ENCODE results near the gene KIAA1210. TPM values are rescaled to one million over a fixed set of nuclear protein-coding genes. Genes with fewer than 3 reads are reported as not detected.

Gene KIAA1210
- 0.01 TPM in 1 of 5 replicates, not detected in the others for total RNA-seq (2022; extraction: Qiagen RNA extraction; ENCODE audit: low read depth)

GRCh38 chrX:119127650-119128049, at the start of gene KIAA1210:
KIAA1210 (minus strand) TSS chrX:119127812; CDS start chrX:119123642, 4,170 bp downstream.

GRCh38 chrX:119072744-119073143, 54.9 kb downstream of the KIAA1210 start, which contains the start of gene CT47C1:
CT47C1 (plus strand) TSS chrX:119072993; CDS start chrX:119073226, 233 bp downstream.

Other genes with a start within 250 kb of the KIAA1210 start
- 3.2 to 4.9 TPM (median 4.2 TPM) in 5 replicates for gene LONRF3, start 153.2 kb downstream of the KIAA1210 start, total RNA-seq (2022; extraction: Qiagen RNA extraction; ENCODE audit: low read depth)
- gene CT47C1, start 54.8 kb downstream of the KIAA1210 start, total RNA-seq (2022; extraction: Qiagen RNA extraction; ENCODE audit: low read depth): not detected in 5 replicates
- gene PGRMC1, start 108.5 kb upstream of the KIAA1210 start, total RNA-seq (2022; extraction: Qiagen RNA extraction; ENCODE audit: low read depth): 148 to 178 TPM (median 162 TPM) in 5 replicates

Measured in A549 treated with DMSO at 1 μM for 4 hours (cell line).